Measurements from ENCODE around the gene LIN52. TPM values are rescaled to one million over a fixed set of nuclear protein-coding genes. Genes with fewer than 3 reads are reported as not detected.

The LIN52 gene
- total RNA-seq, 2 donors from 2014 or later, result 3.5 to 7.5 TPM

DNA sequence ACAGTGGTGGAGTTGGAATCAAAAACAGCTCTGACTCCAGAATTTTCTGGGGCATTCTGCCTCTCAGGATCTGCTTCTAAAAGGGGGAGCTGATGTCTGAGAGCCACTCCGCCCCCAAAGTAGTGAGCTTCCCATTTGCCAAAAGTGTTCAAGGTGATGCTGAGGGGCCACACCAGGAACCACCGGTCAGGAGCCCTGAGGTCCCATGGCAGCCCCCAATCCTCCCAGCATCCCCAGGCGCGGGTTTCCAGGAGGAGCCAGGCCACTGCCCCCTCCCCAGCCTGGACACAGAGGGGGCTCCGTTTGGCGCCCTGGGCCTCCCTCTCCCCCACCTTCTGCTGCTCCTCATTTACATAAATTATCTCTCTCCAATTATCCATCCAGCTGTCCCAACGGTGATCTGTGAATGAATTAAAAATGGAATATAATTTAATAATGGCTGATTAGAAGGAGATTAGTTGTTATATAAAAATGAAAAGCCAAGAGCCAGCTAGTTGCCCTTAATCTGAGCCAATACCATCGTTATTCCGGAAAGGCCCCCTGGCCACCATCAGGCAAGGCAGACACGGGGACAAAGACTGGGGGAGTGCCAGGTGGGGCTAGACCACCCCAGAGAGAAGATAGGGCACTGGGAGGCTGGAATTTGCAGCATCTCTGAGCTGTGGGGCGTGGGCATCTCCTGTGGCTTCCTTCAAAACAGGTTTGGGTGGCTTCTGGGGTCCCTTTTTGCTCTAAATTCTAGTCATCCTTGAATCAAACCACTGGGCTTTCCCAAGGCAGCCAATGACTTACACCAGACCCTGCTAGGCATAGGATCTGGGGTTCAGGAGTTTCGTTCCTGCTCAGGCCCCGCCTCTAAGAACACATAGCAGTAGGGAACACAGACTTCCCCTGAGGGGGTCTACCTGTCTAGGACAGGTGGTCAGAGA is 134.8 kb downstream of the LIN52 start:
- H3K4me1 ChIP-seq, result peaks cover 4% of the 10 kb centered on the region
- no peak for DNase-seq
- no peaks in the 10 kb centered on the region for H3K9me3 ChIP-seq
- H3K4me3 ChIP-seq, result no peak overlapping the region
- H3K27ac ChIP-seq, result no peak overlapping the region
- TF ChIP-seq, protein P1, sequence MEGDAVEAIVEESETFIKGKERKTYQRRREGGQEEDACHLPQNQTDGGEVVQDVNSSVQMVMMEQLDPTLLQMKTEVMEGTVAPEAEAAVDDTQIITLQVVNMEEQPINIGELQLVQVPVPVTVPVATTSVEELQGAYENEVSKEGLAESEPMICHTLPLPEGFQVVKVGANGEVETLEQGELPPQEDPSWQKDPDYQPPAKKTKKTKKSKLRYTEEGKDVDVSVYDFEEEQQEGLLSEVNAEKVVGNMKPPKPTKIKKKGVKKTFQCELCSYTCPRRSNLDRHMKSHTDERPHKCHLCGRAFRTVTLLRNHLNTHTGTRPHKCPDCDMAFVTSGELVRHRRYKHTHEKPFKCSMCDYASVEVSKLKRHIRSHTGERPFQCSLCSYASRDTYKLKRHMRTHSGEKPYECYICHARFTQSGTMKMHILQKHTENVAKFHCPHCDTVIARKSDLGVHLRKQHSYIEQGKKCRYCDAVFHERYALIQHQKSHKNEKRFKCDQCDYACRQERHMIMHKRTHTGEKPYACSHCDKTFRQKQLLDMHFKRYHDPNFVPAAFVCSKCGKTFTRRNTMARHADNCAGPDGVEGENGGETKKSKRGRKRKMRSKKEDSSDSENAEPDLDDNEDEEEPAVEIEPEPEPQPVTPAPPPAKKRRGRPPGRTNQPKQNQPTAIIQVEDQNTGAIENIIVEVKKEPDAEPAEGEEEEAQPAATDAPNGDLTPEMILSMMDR (IDR thresholded peaks at IDR 0.05), result no peak
- intact Hi-C loops (cut with DNase I), result loop anchor here (5.0 kb wide), 1 partner anchor 33 kb away; no protein-coding TSS in a partner anchor
- H3K36me3 ChIP-seq, result no peaks in the 10 kb centered on the region
- H3K27me3 ChIP-seq, result no peaks in the 10 kb centered on the region
- no peak overlapping the region for H3K9ac ChIP-seq (ENCODE audit: low read depth in 2 of 2, low read length in 2 of 2)

GRCh38 chr14:74220991-74221390 is 136.2 kb downstream of the LIN52 start:
- TF ChIP-seq, protein P1 (IDR thresholded peaks at IDR 0.05), result no peak
- Histone ChIP-seq H3K9ac (ENCODE audit: low read depth in 2 of 2, low read length in 2 of 2) (no peak overlapping the region), H3K36me3 (no peaks in the 10 kb centered on the region), H3K27ac (no peak overlapping the region), H3K9me3 (no peaks in the 10 kb centered on the region), H3K4me3 (no peak overlapping the region), H3K4me1 (peaks cover 4% of the 10 kb centered on the region), H3K27me3 (no peaks in the 10 kb centered on the region)
- no peak for DNase-seq
- intact Hi-C loops (cut with DNase I), result no loop called here

GRCh38 chr14:74221741-74222140 is 137.0 kb downstream of the LIN52 start:
- Histone ChIP-seq H3K9me3 (no peaks in the 10 kb centered on the region), H3K27ac (no peak overlapping the region), H3K27me3 (no peaks in the 10 kb centered on the region), H3K36me3 (no peaks in the 10 kb centered on the region), H3K4me1 (peaks cover 4% of the 10 kb centered on the region), H3K9ac (ENCODE audit: low read depth in 2 of 2, low read length in 2 of 2) (no peak overlapping the region), H3K4me3 (no peak overlapping the region)
- DNase-seq, result no peak
- intact Hi-C loops (cut with DNase I), result no loop called here
- TF ChIP-seq, protein P1 (IDR thresholded peaks at IDR 0.05), result no peak

DNA sequence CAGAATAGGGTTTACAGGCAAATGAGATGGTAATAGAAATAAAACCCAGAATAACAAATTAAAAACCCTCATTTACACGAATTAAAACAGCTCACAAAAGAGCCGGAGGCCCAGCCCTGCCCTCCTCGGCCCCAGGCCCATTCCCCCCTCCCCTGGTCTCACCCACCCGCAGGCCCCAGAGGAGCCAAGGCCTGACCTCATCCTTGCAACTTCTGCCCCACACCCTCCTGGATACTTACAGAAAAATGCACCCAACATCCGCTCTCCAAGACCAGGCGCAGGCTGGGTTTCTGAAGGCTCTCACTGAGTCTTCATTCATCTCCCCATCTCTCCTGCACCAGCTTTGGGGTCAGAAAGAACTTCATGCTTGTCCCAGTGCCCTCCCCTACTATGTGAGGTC is 138.3 kb downstream of the LIN52 start:
- H3K4me3 ChIP-seq, result no peak overlapping the region
- no peak overlapping the region for H3K9ac ChIP-seq (ENCODE audit: low read depth in 2 of 2, low read length in 2 of 2)
- H3K4me1 ChIP-seq, result no peaks in the 10 kb centered on the region
- H3K9me3 ChIP-seq, result no peaks in the 10 kb centered on the region
- TF ChIP-seq, protein P1 (IDR thresholded peaks at IDR 0.05), result no peak
- no peaks in the 10 kb centered on the region for H3K27me3 ChIP-seq
- DNase-seq, result no peak
- intact Hi-C loops (cut with DNase I), result no loop called here
- no peak overlapping the region for H3K27ac ChIP-seq
- no peaks in the 10 kb centered on the region for H3K36me3 ChIP-seq

DNA sequence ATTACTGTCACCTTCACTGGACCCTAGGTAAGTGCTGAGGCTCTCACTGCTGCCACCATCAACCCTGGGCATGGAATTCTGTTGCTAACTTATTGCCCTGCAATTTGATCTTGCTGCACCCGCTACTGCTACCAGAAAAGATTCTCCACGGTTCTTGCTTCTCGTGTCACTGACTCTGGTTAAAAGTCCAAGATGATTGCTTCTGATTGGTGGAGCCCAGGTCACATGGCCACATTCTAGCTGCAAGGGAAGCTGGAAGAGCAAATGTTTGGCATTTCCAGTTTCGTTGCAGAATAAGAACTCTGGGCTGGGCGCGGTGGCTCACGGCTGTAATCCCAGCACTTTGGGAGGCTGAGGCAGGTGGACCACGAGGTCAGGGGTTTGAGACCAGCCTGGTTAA is 147.0 kb downstream of the LIN52 start:
- Histone ChIP-seq H3K4me3 (no peak overlapping the region), H3K4me1 (no peaks in the 10 kb centered on the region), H3K9me3 (no peaks in the 10 kb centered on the region), H3K27me3 (no peaks in the 10 kb centered on the region), H3K27ac (no peak overlapping the region), H3K9ac (ENCODE audit: low read depth in 2 of 2, low read length in 2 of 2) (no peak overlapping the region), H3K36me3 (no peaks in the 10 kb centered on the region)
- no peak for DNase-seq
- TF ChIP-seq, protein P1 (IDR thresholded peaks at IDR 0.05), result no peak
- intact Hi-C loops (cut with DNase I), result no loop called here

Measured in colonic mucosa (tissue), 4 donors.